GM19468 (cell line): Measurements from ENCODE around the gene COBL.

Experiments used
- ATAC-seq: cut with Tn5 transposase; IDR thresholded peaks from one replicate; pipeline ENCODE4 v1.9.1; 2021; ENCODE audit warnings: mild to moderate bottlenecking, moderate library complexity, moderate number of reproducible peaks; ENCODE audit not compliant: unreplicated experiment; ENCODE audit errors: extremely low read depth

Gene COBL

DNA sequence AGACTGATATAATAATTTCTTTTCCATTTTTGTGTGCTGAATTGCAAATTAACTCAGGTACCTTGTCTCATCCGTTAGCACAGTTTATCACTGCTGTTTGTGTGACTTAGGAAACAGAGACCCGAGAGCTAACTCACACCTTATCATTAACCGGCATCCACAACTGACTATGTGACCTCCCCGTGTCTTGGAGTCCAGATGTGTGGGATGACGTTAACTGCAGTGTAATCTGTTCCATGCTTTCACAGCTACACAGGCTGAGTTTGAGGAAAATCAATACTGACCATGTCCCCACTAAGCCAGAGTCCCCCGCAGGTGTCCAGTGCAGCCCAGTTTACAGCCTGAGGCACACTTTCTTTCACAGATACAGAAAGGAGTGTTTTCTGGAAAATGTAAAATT, 154.7 kb downstream of the COBL start:
- ATAC-seq, result no peak

DNA sequence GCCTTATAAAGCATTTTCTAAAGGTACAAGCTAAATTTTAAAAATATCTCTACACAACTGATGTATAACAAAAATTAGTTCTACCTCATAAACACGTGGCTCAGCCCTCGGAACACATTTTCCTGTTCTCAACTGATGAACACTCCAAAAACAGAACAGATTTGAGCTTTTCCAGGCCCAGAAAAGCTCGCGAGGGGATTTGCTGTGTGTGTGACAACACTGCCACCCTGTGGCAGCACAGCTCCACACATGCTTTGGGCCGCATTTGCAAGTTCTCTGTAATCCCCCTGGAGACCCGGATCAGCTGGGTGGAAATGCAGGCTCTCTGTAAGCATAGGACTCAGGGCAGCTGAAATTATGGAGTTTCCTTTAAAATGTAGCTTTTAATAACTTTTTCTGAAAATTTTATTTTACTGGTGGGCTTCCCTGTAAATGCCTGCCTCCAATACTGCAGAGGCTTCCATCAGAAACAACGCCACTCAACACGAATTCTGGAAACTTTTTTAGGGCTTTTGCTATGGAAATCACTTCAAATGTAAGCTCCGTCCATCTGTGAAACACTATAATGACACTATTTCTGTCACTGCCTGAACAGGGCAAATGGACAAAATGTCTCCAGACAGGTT, 155.5 kb downstream of the COBL start:
- ATAC-seq, result no peak

DNA sequence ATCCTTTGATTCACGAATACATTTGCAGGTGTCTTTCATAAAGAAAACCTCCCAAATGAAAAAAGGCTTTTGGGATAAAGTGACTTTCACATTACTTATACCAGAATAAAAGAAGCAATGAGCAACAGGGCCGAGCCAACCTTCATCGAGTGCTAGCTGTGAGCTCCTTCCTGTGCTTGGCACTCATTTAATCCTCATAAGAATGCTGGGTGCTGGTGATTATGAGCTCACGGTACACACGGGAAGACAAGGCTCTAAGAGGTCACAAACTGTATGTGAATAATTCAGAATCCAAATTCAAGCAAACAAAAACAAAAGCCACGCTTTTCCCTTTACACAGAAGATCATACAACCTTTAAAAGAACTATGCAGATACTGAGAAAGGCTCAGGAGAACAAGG, 156.2 kb downstream of the COBL start:
- ATAC-seq, result no peak

DNA sequence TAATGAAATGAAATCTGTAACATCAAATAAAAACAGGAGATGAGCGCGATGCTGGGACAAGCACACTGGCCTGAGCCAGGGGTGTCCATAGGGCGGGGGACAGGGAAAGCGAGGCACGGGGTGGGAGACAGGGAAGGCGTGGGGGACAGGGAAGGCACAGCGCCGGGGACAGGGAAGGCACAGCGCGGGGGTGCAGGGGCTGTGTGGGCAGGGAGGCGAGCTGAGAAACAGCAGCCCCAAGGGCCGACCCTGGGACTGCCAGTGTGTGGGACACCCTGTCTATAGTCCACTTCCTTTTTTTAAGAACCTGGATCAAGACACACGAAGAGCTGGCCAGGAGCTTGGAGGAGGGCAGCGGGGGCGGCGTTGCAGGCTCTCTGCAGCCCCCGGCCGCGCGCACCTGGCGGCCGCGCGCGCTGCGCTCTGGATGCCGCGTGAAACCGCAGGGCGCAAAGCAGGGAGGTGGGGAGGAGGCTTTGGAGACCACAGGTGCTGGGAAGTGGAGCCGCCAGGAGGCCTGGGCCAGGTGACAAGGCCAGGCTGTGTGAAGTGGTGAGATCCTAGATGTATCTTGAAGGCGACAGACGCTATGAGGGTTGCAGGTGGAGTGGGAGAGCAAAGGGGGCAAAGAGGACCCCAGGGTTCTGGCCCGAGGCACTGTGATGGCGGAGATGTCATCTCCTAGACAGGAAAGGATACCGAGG, 157.7 kb downstream of the COBL start:
- ATAC-seq, result no peak

DNA sequence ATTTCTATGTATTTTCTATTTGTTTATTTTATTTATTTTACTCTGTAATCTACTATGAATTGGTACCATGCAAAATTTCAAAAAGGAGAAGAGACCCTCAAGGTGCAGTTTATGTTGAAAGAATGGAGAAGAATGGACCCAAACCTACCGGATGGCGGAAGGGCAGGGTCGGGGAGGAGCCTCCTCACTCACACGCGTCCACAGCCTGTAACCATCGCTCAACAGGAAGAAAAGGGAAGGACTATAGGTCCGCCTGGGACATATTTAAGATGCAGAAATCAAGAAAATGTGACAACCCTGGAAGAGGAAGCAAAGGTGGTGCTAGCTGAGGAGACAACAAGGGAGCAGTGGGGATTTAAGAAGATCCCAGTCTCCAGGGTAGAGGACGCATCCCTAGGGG, 158.4 kb downstream of the COBL start:
- ATAC-seq, result no peak

DNA sequence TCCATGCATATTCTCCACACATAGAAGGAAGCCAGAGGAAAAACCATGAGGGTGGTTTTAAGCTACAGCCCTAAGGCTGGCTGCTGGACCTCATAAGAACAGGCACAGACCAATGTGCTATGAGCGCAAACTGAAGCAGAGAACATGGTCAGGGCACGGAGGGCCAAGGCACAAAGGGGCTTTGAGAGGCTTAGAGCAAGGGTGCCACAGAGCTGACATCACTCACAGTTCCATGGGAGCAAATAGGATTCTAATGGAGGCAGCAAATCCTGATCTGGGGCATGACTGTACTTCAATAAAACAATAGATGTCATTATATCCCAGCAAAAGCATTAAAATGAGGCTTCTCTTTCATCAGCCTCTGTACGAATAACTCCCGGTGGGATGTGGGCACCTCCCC, 162.4 kb downstream of the COBL start:
- ATAC-seq, result no peak

DNA sequence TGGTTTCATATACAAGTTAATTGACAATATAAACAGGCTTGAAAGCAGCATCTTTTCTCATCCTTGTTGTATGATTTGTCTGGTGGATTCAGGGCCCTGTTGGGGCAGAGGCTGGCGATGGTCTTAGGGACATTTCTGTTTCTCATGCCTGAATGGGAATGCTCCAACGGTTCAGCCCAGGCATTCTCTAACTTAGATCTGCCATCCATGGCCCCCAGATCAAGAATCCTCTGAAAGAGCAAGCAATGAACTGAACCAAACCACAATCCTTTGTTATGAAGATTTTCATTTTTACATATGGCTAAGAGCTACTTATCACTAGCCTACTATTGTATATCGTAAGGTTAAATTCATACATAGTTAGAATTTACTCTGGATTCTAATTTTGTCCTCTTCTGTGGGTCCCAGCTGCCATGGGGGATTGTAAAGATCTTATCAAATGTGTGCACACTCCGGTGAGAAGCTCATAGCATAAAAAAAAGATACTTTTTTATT, 163.9 kb downstream of the COBL start:
- ATAC-seq, result no peak

DNA sequence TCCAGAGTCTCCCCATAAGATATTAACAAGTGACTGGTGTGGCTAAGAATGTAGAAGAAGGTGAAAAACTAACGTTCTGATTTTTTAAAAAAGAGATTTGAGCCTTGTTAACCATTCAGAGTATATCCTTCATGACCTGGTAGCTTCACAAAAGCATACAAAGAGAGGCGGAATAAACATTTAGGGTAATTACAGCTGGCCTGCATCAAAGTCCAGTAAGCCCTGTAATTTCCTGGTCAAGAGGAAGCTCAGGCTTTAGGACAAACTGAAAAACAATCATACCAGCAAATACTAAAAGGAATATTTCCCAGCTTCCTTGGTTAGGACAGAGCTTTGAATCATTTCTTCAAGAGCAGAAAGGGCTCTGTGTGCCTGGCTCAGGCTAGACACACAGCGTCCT, 165.2 kb downstream of the COBL start:
- no peak for ATAC-seq

DNA sequence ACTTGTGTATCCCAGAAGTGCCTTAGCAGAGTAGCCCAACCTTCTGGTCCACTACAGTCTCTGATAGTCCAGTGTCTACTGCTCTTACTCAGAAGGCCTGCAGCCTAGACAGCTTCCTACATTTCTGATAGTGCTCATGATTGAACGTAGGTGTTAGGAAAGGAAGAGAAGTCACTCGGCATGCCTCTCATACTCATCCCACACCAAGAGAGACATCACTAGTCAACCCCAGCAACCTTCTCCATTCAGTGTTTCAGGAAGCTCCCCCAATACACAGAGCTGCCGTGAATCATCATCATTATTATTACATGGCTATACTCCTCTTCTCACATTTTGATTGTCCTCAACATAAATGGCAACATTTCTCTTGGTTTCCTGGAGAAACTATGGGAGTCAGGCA, 166.4 kb downstream of the COBL start:
- no peak for ATAC-seq

DNA sequence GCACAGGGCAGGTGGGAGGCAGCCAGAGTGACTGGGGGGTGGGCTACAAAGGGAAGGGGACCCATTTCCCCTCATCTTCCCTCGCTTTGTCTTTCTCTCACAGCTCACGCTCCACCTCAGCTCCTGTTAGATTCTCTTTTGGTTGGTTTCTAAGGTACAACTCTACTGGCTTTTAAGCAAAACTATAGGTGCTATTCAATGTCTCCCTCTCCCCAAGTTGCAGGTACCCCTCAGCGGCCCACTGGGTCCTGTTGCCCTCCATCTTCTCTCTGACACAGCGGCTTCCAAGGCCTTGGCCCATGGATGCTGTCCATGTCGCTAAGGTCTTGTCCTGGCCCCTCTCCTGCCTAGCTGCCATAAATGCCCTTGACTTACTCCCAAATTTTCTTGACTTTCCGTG, 168.4 kb downstream of the COBL start:
- no peak for ATAC-seq

DNA sequence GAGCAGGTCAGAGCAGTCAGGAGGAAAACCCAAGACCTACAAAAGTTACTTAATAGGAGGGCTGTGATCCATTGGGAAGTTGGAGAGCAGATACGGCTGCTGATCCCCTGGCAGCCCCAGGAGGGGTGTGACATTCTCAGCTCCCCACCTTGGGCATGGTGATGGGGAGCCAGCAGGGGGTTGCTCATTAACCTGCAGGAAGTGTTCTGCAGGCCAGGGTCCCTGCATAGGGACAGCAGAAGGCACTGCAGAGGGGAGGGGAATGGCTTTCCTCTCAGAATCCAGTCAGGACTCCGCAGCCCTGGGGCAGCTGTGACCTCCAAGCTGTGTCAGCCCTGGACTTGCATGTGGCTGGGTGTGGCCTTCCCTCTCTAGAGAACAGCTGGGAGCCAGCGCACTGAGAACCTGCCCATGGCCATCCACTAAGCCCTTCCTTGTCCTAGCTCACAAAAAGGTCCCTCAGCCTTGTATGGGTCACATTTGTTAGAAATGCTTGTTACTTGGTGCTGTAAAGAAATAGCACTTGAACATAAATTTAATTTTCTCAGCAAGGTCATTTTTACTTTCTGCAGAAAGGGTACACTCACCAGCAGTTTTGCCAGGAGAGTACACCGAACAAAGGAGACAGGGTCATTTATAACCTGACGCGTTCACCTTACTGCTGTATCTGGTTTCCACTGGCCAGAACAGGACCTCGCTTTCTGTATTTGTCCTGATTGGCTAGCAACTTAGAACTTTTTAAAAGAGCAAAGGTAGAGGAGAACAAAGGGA, 169.6 kb downstream of the COBL start:
- no peak for ATAC-seq

DNA sequence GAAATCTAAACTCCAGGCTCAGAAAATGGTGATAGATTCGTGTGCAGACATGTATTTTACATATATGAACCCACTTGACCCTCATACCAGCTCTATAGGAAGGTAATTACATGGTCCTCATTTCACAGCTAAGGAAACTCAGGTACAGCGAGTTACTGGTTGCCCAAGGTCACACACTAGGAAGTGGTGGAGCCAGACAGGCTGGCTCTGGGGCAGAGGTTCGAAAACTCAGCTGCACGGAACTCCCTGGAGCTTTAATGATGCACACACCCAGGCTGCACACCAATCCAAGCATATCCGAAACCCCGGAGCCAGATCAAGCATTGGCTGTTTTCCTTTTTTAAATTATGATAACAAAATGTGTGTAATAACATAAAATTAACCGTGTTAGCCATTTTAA, 172.4 kb downstream of the COBL start:
- ATAC-seq, result no peak

DNA sequence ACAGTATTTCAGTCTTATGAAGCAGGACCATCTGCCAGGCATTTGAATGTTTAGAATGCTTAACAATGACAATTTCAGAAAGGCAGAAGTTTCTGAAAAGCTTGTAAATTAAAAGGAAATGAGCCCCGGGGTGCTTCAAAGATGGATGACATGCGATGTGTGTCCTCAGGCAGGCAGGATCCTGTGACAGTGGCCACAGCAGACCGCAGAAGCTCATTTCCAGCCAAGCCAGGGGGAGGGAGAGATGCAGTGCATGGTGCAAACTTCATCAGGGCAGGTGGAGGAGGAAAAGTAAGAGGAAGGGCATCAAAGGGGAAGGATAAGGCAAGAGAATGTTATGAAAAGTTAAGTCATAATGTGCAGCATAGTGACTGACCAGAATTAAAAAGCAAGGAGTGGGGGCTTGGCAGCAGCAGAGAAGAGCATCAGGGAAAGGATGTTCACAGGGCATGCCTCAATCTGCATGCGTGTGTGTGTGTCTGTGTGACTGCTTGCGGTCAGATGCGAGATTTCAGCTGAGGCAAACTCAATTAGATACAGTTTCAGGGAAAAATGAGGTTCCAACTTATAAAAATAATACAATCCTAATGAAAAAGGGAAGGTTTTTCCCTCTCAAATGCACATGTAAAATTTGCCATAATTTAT, 173.7 kb downstream of the COBL start:
- no peak for ATAC-seq

DNA sequence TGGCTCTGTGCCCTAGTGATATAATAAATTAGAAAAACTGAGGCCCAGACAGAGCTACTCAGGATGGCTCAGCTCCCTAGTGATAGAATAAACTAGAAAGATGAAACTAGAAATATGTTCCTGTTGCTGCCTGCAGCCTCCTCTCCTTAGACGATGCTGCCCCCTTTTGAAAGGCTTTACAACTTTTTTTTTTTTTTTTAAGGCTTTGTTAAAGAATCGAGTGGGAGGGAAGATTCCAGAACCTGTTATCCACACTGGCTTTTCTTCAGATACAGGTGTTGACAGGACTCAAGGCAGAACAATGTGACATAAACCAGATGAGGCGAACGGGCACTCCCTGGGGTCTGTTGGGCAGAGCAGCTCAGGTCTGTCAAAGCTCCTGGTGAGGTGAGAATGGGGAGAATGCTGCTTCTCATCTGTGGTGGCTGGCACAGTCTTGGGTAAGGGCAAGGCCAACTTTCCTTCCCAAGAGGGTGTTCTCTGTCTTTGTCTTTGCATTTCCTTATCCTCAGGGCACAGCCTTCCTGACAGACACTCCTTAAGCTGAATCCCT, 175.1 kb downstream of the COBL start:
- ATAC-seq, result no peak

DNA sequence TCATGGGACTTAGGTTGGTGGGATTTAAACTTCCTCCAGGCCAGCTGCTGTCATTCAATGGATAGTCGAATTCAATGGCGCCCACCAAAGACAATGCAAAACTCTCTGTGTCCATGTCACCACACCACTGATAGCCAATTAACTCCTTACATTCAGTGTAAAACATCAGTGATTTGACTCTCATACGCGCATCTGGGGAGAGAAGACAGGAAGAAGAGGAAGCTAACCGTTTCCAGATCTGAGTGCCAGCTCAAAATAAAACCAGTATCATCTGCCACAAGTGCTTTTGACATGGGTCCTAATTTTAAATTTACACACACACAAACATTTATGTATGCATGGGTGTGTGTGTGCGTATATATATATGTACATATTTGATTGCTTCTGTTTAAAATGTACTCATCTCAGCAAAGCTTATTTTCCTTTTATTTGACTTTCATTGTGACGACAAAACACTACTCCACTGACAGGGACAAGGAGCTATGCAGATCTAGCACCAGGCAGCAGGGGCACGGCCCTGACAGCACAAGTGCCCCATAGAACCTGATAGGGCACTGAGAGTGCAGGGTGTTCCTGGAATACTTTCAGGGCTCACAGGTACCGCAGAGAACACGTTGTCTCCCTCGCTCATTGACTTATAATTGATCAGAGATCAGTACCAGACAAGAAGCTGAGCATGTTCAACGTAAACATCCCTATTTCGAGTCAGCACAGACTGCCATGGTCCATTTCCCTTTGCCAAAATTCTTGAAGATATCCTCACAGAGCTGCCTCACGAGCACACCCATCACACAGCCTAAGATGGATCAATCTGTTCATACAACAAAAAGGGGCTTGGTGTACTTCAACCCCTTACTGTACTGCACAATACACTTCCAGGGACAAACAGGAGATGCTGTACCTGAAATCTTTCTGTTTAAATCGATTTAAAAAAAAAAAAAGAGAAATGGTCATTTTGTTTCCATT, 176.1 kb downstream of the COBL start:
- ATAC-seq, result no peak

DNA sequence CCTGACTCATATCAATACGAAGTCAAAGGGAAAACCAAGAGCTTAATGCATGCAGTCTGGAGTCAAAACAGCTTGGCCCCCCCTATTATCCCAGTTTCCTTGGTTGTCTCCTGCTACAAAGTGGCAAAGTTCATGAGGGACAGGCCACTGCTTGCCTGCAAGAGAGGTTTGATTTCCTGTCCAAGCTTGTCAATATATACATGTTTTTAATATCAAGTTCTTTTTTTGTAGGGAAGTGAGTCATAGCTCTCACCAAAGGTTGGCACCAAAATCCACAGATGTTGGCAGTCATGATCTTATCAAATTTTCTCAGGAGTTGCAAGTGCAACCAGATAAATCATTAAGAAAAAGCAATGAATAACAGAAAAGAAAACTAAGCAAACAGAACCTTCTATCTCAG, 176.8 kb downstream of the COBL start:
- ATAC-seq, result no peak

DNA sequence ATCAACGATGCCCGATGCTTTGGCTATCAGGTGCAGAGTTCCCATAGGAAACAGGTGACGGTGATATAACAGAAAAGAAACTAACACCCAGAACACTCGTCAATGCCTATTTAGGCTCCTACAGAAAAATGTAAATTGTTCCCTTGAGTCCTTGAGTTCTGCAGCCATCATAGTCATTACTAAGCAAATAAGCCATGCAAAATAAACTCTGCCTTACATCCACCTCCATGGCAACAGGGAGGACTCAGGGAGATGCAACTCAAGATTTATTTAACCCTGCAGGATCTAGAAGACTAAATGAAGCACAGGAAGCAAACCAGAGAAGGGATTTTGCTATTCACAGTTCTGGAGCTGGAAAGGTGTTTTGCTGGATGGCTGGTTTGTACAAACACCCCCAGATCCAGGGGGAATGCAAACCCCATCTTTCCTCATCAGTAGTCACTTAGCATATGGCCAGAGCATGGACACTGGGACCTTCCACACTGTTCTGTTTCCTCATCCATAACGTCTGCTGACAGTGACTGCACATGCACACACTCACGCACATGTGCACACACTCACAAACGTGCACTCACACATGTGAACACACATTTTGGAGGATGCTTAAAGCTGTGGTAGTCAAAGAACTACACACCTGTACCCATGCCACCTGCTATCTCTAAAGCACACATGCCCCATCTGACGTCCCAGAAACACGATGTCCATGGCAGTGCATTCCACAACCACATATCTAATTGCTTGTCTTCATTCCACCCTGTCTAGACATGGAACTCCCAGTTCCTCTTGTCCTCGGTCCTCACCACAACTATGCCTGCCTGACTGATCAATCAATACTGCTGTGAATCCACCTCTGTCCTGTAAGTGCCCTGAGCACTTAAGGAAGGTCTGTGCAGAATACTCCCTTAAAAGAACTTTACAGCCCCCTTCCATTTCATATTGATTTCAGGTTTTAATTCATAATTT, 178.2 kb downstream of the COBL start:
- no peak for ATAC-seq

DNA sequence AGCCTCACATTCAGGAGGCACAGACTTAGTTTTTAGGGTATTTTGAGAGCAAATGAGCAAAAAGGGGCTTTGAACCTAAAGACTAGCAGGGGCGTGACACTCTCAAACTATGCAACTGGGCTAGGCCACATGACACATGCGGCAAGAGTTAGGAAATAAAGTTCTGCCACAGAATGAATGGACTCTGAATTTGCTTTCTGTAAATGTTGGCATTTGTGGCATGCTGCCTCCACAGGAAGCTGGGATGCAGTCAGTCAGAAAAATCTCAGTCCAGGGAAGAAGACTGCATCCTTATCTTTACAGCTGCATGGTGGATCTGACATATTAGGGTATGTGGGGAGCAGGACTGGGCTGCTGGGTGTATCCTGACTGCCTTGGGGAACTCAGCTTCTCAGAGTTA, 181.0 kb downstream of the COBL start:
- ATAC-seq, result no peak
